GM21367 (cell line): Measurements from ENCODE around the gene PHLPP2.

Experiments used
- ATAC-seq: cut with Tn5 transposase; IDR thresholded peaks from one replicate; pipeline ENCODE4 v1.9.1; 2021; ENCODE audit not compliant: unreplicated experiment

PHLPP2 gene

GRCh38 chr16:71671165-71671564 lies 53.3 kb downstream of the PHLPP2 start:
- ATAC-seq: no peak

GRCh38 chr16:71670537-71670936 lies 54.0 kb downstream of the PHLPP2 start:
- no peak for ATAC-seq

- ATAC-seq: no peak
These were observed 54.5 kb downstream of the PHLPP2 start for GRCh38 chr16:71669926-71670536.

GRCh38 chr16:71666928-71667707 lies 57.4 kb downstream of the PHLPP2 start:
- ATAC-seq: no peak

- ATAC-seq: no peak
These were observed 58.2 kb downstream of the PHLPP2 start for GRCh38 chr16:71666264-71666663.

GRCh38 chr16:71659471-71659870 lies 65.0 kb downstream of the PHLPP2 start:
- ATAC-seq: no peak

GRCh38 chr16:71658771-71659170 lies 65.7 kb downstream of the PHLPP2 start:
- ATAC-seq: no peak

- ATAC-seq: no peak
These were observed 74.8 kb downstream of the PHLPP2 start for GRCh38 chr16:71649704-71650103.

- no peak for ATAC-seq
These were observed 75.6 kb downstream of the PHLPP2 start for GRCh38 chr16:71648921-71649320.

- no peak for ATAC-seq
These were observed 76.3 kb downstream of the PHLPP2 start for GRCh38 chr16:71648162-71648561.

GRCh38 chr16:71647391-71647790 lies 77.1 kb downstream of the PHLPP2 start:
- ATAC-seq: no peak

GRCh38 chr16:71645450-71645849 lies 79.1 kb downstream of the PHLPP2 start:
- ATAC-seq: no peak

- ATAC-seq: no peak
These were observed 87.1 kb downstream of the PHLPP2 start for GRCh38 chr16:71637398-71637797.

- no peak for ATAC-seq
These were observed 88.9 kb downstream of the PHLPP2 start for GRCh38 chr16:71635632-71636031.

GRCh38 chr16:71631776-71632175 lies 92.7 kb downstream of the PHLPP2 start:
- no peak for ATAC-seq

- ATAC-seq: no peak
These were observed 93.7 kb downstream of the PHLPP2 start for GRCh38 chr16:71630808-71631207.

GRCh38 chr16:71629278-71630016 lies 95.1 kb downstream of the PHLPP2 start:
- no peak for ATAC-seq

- ATAC-seq: no peak
These were observed 95.7 kb downstream of the PHLPP2 start for GRCh38 chr16:71628810-71629209.

GRCh38 chr16:71627731-71628181 lies 96.7 kb downstream of the PHLPP2 start:
- no peak for ATAC-seq

GRCh38 chr16:71626858-71627213 lies 97.7 kb downstream of the PHLPP2 start:
- no peak for ATAC-seq

GRCh38 chr16:71626018-71626857 lies 98.3 kb downstream of the PHLPP2 start, which contains the start of gene MARVELD3:
TSS of gene MARVELD3 (plus strand) at chr16:71626184. CDS start at chr16:71626230, 46 bp downstream.
- no peak for ATAC-seq
